Activated T-helper 1 cell treated with anti-CD3 and anti-CD28 coated beads, Interleukin-2, amount 50 U/mL, for 16 hours (primary cell): ENCODE data around the gene SLC16A3.

Experiments
- DNase-seq, 2 donors: peaks; one replicate each; pipeline ENCODE4 v3.0.0-alpha.2; 2020; ENCODE audit warnings: low read depth in 1 of 2, low spot score in 1 of 2

SLC16A3 gene

GRCh38 chr17:82221341-82221902, 7.4 kb upstream of the SLC16A3 start:
- DNase-seq: no peak

- no peak for DNase-seq
These were observed 6.0 kb upstream of the SLC16A3 start for GRCh38 chr17:82222816-82223215.

GRCh38 chr17:82223517-82223916, 5.3 kb upstream of the SLC16A3 start:
- DNase-seq: no peak

- DNase-seq: no peak
These were observed 4.2 kb upstream of the SLC16A3 start for GRCh38 chr17:82224666-82225065.

- no peak for DNase-seq
These were observed 3.3 kb upstream of the SLC16A3 start for GRCh38 chr17:82225368-82226029.

- no peak for DNase-seq
These were observed 2.6 kb upstream of the SLC16A3 start for GRCh38 chr17:82226146-82226808.

- DNase-seq: no peak
These were observed 1.8 kb upstream of the SLC16A3 start for GRCh38 chr17:82226809-82227628.

GRCh38 chr17:82227629-82228277, 1.1 kb upstream of the SLC16A3 start:
- DNase-seq: no peak

GRCh38 chr17:82228278-82228841, 482 bp upstream of the SLC16A3 start:
- DNase-seq: no peak

GRCh38 chr17:82229698-82230608, 1.1 kb downstream of the SLC16A3 start:
- no peak for DNase-seq

- peak in 1 of 2 donors; percentile 39 for DNase-seq
These were observed 1.9 kb downstream of the SLC16A3 start for GRCh38 chr17:82230609-82231311.

GRCh38 chr17:82231312-82231561, 2.4 kb downstream of the SLC16A3 start:
- DNase-seq: no peak

- DNase-seq: no peak
These were observed 2.9 kb downstream of the SLC16A3 start for GRCh38 chr17:82231562-82232321.

- DNase-seq: no peak
These were observed 3.5 kb downstream of the SLC16A3 start for GRCh38 chr17:82232322-82232820.

- DNase-seq: no peak
These were observed 4.3 kb downstream of the SLC16A3 start for GRCh38 chr17:82232876-82233785.

GRCh38 chr17:82234211-82235055, 5.6 kb downstream of the SLC16A3 start:
- DNase-seq: no peak
